Panc1 (cell line): ENCODE data around the gene OSBPL1A. TPM values are rescaled to one million over a fixed set of nuclear protein-coding genes. Genes with fewer than 3 reads are reported as not detected.

Experiments used
- ATAC-seq: fragments of 200-7000 bp; cut with Tn5 transposase; 2 replicates; pipeline ENCODE4 v1.9.1; 2020; ENCODE audit warnings: mild to moderate bottlenecking, moderate library complexity
- BruUV-seq: library from RNA; stranded (reverse); fragments of 400-500 nt; replicated peaks from 2 replicates; lab custom pipeline; 2021; lab: Mats Ljungman, UMichigan
- CTCF ChIA-PET: fragments of 300-600 bp; sonication (Branson Sonifier 250); formaldehyde crosslinking; loops from one replicate; lab custom pipeline; 2022; ENCODE audit warnings: antibody characterized with exemption; lab: Charles Lee
- POLR2A ChIA-PET: fragments of 300-600 bp; sonication (Branson Sonifier 250); formaldehyde crosslinking; loops from one replicate; lab custom pipeline; 2022; ENCODE audit warnings: antibody characterized with exemption; lab: Charles Lee
- DNase-seq: peaks from one replicate; pipeline ENCODE4 v3.0.0-alpha.2; 2010; ENCODE audit warnings: low read depth, low spot score
- H3K27ac ChIP-seq: 2 replicates; pipeline ENCODE4 v1.5.1; 2011; ENCODE audit warnings: mild to moderate bottlenecking, low read length, inconsistent platforms
- H3K27me3 ChIP-seq: fragments of 200-500 bp; sonication (Bioruptor generic); 2 replicates; pipeline ENCODE4 v1.6.0; 2014; ENCODE audit warnings: low read length, inconsistent platforms; ENCODE audit not compliant: control insufficient read depth, insufficient read depth
- H3K36me3 ChIP-seq: fragments of 200-500 bp; sonication (Bioruptor generic); 2 replicates; pipeline ENCODE4 v1.5.1; 2014; ENCODE audit warnings: inconsistent platforms, mild to moderate bottlenecking, low read length, moderate library complexity; ENCODE audit not compliant: control insufficient read depth, insufficient read depth
- H3K4me1 ChIP-seq: 2 replicates; pipeline ENCODE4 v1.5.1; 2011; ENCODE audit warnings: inconsistent platforms, mild to moderate bottlenecking, low read length, moderate library complexity; ENCODE audit not compliant: control insufficient read depth, insufficient read depth
- H3K4me3 ChIP-seq, 2 experiments: 2 replicates each; pipeline ENCODE4 v1.5.1; 2011 to 2012; ENCODE audit warnings: low read depth in 2 of 2, low read length in 2 of 2, mild to moderate bottlenecking in 2 of 2, inconsistent platforms in 1 of 2, moderate library complexity in 1 of 2
- H3K9me3 ChIP-seq: fragments of 200-500 bp; sonication (Bioruptor generic); 2 replicates; pipeline ENCODE4 v1.5.1; 2014; ENCODE audit warnings: low read depth, mild to moderate bottlenecking, inconsistent platforms, low read length, moderate library complexity; ENCODE audit not compliant: control insufficient read depth, insufficient read depth
- CTCF ChIP-seq: fragments of 450-650 bp; IDR thresholded peaks from 2 replicates; pipeline ENCODE4 v1.5.1; 2017; ENCODE audit warnings: mild to moderate bottlenecking
- POLR2AphosphoS5 ChIP-seq: IDR thresholded peaks from 2 replicates; pipeline ENCODE4 v1.6.1; 2012; ENCODE audit warnings: mild to moderate bottlenecking, low read depth, low read length, moderate library complexity
- REST ChIP-seq, 2 experiments: IDR thresholded peaks; 2 replicates each; pipeline ENCODE4 v1.6.1; 2011 to 2012; ENCODE audit warnings: low read depth in 2 of 2, control low read depth in 1 of 2, low read length in 1 of 2, mild to moderate bottlenecking in 1 of 2, moderate library complexity in 1 of 2; ENCODE audit not compliant: insufficient read depth in 1 of 2
- SIN3A ChIP-seq: IDR thresholded peaks from 2 replicates; pipeline ENCODE4 v1.6.1; 2012; ENCODE audit warnings: low read depth, mild to moderate bottlenecking, low read length, moderate library complexity, borderline replicate concordance; ENCODE audit not compliant: insufficient read depth
- TCF7L2 ChIP-seq: IDR thresholded peaks from 2 replicates; pipeline ENCODE4 v1.6.1; 2011; ENCODE audit warnings: mild to moderate bottlenecking, low read depth, low read length, inconsistent platforms
- in situ Hi-C: cut with HindIII; loops from 2 replicates; pipeline ENCODE4 v1.10.0; 2016; ENCODE audit warnings: low sequenced_read_pairs, low pct_unique_long_range_greater_than_20kb
- intact Hi-C: fragments of 100-400 bp; cut with micrococcal nuclease; formaldehyde crosslinking; loops from one replicate; pipeline ENCODE4 v1.10.0; 2022; ENCODE audit not compliant: unreplicated experiment
- total RNA-seq: library from RNA; stranded (reverse); gene quantifications from one replicate; pipeline ENCODE4 v1.2.1, GENCODE V29; 2021; ENCODE audit not compliant: unreplicated experiment

OSBPL1A gene
- total RNA-seq, 1 experiment from 2014 or later = 50.5 TPM

DNA sequence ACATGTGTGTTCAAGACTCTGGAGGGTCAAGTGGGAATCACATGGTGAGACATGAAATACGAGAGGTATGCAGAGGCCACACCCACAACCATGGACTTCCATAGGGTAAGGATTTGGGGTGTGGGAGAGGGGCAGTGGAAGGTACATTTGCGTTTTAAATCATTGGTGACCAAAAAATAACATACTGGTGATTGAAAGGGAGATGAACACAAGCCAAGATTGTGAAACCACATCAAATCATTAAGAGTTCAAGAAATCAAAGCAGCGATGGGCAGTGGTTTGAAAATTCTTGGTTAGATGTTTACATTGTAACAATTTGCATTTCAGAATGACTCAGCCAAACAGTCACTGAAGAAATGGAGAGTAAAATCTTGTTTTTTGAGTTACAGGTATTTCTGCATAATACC lies 260.7 kb downstream of the OSBPL1A start:
- Histone ChIP-seq H3K36me3 (no peaks in the 10 kb centered on the region), H3K4me3 (no peak overlapping the region), H3K27me3 (no peaks in the 10 kb centered on the region), H3K27ac (no peak overlapping the region), H3K4me1 (no peaks in the 10 kb centered on the region; the same call in 1 of the 2 replicates), H3K9me3 (no peaks in the 10 kb centered on the region)
- BruUV-seq = no TSS peak
- in situ Hi-C loops = no loop called here
- DNase-seq (no peak), ATAC-seq (no peak)
- ChIA-PET CTCF (no interaction called here), POLR2A (interaction anchor here (0.6 kb wide), 1 partner anchor 88 kb away, joined by 3 read pairs; no protein-coding TSS in a partner anchor)
- intact Hi-C loops = no loop called here
- TF ChIP-seq TCF7L2 = no peak
- no peak for TF ChIP-seq REST (IDR thresholded peaks at IDR 0.05; ENCODE audit: insufficient read depth in 1 of 2, low read depth in 2 of 2, low read length in 1 of 2)
- no peak for TF ChIP-seq POLR2AphosphoS5
- TF ChIP-seq SIN3A = no peak
- no peak for TF ChIP-seq CTCF

- ATAC-seq = no peak
- CTCF ChIA-PET = no interaction called here
- H3K27ac ChIP-seq = no peak overlapping the region
- H3K4me1 ChIP-seq = no peaks in the 10 kb centered on the region
- in situ Hi-C loops = no loop called here
- no peaks in the 10 kb centered on the region for H3K27me3 ChIP-seq
- BruUV-seq = no TSS peak
- POLR2A ChIA-PET = no interaction called here
- no peak for DNase-seq
- TF ChIP-seq REST (IDR thresholded peaks at IDR 0.05; ENCODE audit: insufficient read depth in 1 of 2, low read depth in 2 of 2, low read length in 1 of 2) = no peak
- TF ChIP-seq SIN3A = no peak
- no peak for TF ChIP-seq TCF7L2
- no peak for TF ChIP-seq CTCF
- no peak for TF ChIP-seq POLR2AphosphoS5
- intact Hi-C loops = no loop called here
- no peak overlapping the region for H3K4me3 ChIP-seq
- no peaks in the 10 kb centered on the region for H3K36me3 ChIP-seq
- H3K9me3 ChIP-seq = no peaks in the 10 kb centered on the region
Observed at GRCh38 chr18:24130494-24130893, 267.1 kb downstream of the OSBPL1A start.
